GM18502 (cell line): ENCODE results near the gene EXOSC9.
"Not testable (repeated sequence)": the region's sequence is repeated elsewhere in the genome, so short reads cannot be mapped to it uniquely, and the experiment has no call there.

Experiments
- ATAC-seq: cut with Tn5 transposase; IDR thresholded peaks from one replicate; pipeline ENCODE4 v1.9.1; 2021; ENCODE audit warnings: mild to moderate bottlenecking; ENCODE audit not compliant: unreplicated experiment, poor library complexity

The EXOSC9 gene, protein sequence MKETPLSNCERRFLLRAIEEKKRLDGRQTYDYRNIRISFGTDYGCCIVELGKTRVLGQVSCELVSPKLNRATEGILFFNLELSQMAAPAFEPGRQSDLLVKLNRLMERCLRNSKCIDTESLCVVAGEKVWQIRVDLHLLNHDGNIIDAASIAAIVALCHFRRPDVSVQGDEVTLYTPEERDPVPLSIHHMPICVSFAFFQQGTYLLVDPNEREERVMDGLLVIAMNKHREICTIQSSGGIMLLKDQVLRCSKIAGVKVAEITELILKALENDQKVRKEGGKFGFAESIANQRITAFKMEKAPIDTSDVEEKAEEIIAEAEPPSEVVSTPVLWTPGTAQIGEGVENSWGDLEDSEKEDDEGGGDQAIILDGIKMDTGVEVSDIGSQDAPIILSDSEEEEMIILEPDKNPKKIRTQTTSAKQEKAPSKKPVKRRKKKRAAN

DNA sequence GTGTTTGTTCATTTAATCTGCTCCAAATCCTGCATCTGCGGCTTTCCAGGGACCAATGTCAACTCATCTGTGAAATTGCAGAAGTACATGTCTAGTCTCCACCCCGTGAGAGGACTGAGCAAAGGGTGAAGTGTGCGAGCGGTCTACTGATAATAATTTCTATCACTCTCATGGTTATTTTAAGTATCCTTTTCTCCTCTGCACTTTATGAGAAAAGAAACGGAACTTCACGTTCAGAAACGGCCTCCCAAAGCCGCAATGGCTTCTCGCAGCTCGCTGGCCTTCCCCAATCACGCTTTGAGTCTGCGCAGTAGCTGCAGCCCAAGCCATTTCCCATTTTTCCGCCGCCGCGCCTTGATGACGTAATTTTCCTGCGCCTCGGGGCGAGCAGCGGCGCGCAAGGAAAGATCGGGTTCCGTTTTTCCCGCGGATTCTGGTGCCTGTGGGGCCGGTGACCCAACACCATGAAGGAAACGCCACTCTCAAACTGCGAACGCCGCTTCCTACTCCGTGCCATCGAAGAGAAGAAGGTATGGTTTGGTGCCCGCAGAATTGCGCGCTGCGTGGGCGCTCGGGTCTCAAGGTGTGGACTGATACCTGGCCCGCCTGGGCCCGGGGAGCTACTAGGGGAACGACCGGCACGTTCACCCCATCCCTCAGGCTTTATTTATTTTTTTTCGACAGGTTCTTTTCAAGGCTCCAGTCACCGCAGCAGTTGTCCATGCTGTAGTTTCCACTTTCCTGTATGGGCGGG, at the start of gene EXOSC9:
Gene EXOSC9 (plus strand): TSS at position 363 of the 754 bp plus-strand sequence. CDS start 102 bp downstream, at position 465.
- ATAC-seq = peak; percentile 85

GRCh38 chr4:121752142-121752541, 49.0 kb upstream of the EXOSC9 start:
- ATAC-seq = not testable (repeated sequence)

- no peak for ATAC-seq
Measured at GRCh38 chr4:121758925-121759568, 42.1 kb upstream of the EXOSC9 start.

DNA sequence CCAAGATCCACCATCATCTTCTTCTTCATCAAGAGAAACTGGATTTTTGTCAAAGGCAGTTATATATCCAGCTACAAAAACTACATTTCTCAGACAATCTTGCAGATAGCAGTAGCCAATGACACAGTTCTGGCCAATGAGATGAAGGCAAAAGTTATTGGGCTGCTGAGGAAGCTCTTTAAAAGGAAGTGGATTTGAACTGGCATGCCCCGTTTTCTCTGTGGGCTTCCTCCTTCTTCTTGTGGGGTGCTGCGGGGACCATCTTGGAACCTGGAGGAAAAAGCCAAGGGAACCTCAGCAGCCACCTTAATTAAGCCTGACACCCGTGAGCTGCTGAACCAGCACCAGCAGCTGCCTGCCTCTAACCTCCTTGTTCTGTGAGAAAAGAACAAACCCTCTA, 40.9 kb upstream of the EXOSC9 start:
- no peak for ATAC-seq

DNA sequence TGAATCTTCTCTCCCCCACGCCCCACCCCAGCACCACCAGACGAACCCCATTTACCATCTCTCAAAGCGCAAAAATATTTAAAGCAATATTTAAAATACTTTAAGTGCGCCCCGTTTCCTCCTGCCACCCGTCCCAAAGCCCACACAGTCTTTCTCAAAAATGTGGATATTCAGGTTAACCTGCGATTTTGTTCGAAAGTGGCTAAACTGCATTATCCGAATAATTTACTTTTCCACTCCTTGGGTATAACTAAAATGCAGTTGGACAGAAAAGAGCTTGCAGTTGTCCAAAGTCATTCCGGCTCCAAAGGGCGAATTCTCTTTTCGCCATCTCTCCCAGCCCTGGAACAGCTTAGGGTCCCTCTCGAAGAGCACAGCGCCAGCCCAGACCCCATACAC, 36.8 kb upstream of the EXOSC9 start:
- no peak for ATAC-seq

- ATAC-seq = no peak
Measured at GRCh38 chr4:121764702-121765367, 36.3 kb upstream of the EXOSC9 start, which contains the start of gene SMIM43. TSS of gene SMIM43 (minus strand) at chr4:121765164. CDS start at chr4:121765105, 59 bp downstream.

DNA sequence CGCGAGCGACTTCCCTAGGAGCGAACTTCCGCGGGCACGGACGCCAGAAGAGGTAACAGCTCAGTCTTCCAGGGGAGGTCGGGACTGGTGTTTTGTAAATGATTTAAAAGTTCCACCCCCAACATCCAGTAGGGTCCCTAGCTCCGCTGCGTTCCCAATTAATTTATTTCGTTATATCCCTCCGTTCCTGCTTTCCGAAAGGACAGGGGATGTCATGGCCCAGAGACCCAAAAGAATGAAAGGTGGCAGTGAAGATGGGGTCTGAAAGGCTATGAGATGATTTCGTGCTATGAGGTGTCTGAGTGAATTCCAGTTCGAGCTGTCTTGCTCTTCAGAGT, 35.8 kb upstream of the EXOSC9 start:
- no peak for ATAC-seq

- no peak for ATAC-seq
Measured at GRCh38 chr4:121765971-121766538, 35.1 kb upstream of the EXOSC9 start.

- ATAC-seq = no peak
Measured at GRCh38 chr4:121767166-121767565, 34.0 kb upstream of the EXOSC9 start.

- ATAC-seq = no peak
Measured at GRCh38 chr4:121769341-121769740, 31.8 kb upstream of the EXOSC9 start.

GRCh38 chr4:121771869-121772268, 29.3 kb upstream of the EXOSC9 start:
- ATAC-seq = no peak

- no peak for ATAC-seq
Measured at GRCh38 chr4:121773883-121774282, 27.2 kb upstream of the EXOSC9 start.

DNA sequence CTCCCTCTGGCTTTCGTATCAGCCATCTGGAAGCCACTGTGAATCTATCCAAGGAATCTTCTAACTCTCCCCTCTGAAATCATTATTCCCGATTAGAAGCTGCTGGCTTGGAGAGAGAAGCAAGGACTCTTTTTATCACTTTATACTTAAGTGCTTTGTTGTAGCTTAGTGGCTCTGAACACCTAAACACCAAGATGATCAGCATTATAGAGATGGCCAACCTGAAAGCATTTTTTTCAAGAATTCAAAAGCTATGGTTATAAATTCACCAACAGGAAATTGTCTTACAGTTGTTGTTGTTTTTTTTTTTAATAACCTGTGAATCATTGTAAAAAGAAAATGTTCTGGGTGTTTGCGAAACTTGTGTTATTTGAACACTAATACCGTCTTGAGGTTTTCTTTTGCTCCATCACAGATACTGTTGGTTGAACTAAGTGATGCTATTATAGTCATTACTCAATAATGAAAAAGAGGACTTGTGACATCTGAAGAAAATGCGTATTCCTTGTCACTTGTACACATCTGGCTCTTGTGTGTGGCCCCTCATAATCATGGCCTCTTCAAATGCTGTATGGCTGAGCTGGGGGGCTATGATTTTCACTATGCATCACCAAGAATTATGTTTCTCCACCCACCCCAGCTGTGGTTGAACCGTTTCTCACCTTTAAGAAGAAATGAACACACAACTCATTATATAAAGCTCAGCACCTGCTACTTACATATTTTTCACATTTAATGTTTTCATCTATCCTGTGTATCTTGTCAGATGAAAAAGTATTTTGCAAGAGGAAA, 24.3 kb upstream of the EXOSC9 start:
- no peak for ATAC-seq

- peak; percentile 86 for ATAC-seq
Measured at GRCh38 chr4:121777625-121778024, 23.5 kb upstream of the EXOSC9 start.

DNA sequence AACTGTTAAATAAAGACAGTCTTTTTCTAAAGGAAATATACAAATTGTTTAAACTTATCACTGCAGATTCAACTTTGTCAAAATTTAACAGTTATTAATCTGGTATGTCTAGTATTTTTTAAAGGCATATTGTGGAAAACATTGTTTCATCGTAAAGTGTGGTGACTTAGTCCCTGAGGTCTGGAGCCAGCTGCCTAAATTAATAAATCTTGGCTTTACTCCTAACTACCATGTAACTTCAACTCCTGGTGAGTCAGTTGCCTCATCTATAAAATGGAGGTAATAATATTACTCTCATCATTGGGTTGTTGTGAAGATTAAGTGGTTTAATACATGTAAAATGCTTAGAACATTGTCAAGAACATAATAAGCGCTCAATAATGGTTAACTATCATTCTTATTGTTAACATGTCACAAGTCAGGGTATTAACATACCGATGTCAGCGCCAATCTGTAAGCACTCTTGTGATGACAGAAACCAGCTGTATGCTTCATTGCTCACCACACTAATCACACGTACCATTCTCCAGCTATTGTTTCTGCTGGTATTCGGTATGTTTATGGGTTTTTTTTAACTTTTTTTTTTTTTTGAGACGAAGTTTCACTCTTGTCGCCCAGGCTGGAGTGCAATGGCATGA, 22.0 kb upstream of the EXOSC9 start:
- no peak for ATAC-seq

- ATAC-seq = no peak
Measured at GRCh38 chr4:121783210-121783609, 17.9 kb upstream of the EXOSC9 start.

- no peak for ATAC-seq
Measured at GRCh38 chr4:121784401-121784800, 16.7 kb upstream of the EXOSC9 start.

- ATAC-seq = no peak
Measured at GRCh38 chr4:121784975-121785374, 16.1 kb upstream of the EXOSC9 start.

GRCh38 chr4:121785479-121785878, 15.6 kb upstream of the EXOSC9 start:
- no peak for ATAC-seq
